ENCODE data around the gene LRRC17. TPM values are rescaled to one million over a fixed set of nuclear protein-coding genes. Genes with fewer than 3 reads are reported as not detected.

LRRC17 gene
- total and polyA plus RNA-seq, 9 of the 15 experiments (the other 6 are each of a cell fraction or from before 2014, with no cell fraction given): 0.03 to 0.18 (median 0.12) TPM; not detected in 5

DNA sequence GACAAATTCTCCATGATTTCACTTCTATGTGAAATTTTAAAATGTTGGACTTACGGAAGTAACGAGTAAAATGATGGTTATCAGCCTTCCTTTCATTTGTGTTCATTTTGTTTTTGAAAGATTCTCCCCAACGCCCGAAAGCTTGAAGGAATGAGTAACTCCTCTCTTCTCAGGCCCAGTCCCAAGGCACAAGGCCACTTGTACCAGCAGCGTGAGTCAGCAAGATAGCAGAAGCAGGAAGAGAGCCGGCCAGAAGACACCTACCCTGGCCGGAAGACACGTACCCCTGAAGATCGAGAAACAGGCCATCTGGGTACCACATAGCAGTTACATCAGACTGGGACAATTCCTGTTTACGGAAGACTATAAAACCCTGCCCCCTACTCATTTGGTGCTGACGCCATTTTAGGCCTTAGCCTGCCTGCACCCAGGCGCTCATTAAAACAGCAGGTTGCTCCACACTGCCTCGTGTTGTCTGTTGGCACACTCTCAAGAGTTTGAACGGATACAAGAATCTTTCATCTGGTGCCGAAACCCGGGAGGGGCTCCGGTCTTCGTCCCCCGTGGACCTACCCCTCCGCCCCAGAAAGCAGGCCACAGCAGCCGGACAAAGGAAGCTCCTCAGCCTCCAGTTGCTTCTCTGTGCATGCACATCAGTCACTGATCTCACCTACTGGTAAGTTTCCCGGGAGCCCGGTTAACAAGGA is 60.4 kb downstream of the LRRC17 start (continued):
- TF ChIP-seq, protein P1, sequence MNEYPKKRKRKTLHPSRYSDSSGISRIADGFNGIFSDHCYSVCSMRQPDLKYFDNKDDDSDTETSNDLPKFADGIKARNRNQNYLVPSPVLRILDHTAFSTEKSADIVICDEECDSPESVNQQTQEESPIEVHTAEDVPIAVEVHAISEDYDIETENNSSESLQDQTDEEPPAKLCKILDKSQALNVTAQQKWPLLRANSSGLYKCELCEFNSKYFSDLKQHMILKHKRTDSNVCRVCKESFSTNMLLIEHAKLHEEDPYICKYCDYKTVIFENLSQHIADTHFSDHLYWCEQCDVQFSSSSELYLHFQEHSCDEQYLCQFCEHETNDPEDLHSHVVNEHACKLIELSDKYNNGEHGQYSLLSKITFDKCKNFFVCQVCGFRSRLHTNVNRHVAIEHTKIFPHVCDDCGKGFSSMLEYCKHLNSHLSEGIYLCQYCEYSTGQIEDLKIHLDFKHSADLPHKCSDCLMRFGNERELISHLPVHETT (CRISPR knock-in tag; conservative IDR thresholded peaks at IDR 0.05 in 1 of 2, IDR thresholded peaks at IDR 0.05 in 1 of 2): peak in 1 of 2 experiments; percentile 84; a peak in 2 of 4 replicates
- no peak for TF ChIP-seq HNRNPK (IDR thresholded peaks at IDR 0.05; ENCODE audit: low read depth, low read length, poor library complexity, severe bottlenecking)
- peak; percentile 91 for TF ChIP-seq POLR2AphosphoS5 (IDR thresholded peaks at IDR 0.05; ENCODE audit: control insufficient read depth, insufficient read depth, low read depth, low read length)
- TF ChIP-seq, protein P2, sequence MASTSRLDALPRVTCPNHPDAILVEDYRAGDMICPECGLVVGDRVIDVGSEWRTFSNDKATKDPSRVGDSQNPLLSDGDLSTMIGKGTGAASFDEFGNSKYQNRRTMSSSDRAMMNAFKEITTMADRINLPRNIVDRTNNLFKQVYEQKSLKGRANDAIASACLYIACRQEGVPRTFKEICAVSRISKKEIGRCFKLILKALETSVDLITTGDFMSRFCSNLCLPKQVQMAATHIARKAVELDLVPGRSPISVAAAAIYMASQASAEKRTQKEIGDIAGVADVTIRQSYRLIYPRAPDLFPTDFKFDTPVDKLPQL (IDR thresholded peaks at IDR 0.05; ENCODE audit: extremely low read depth, insufficient read length): no peak
- peak; percentile 92 for TF ChIP-seq NFE2L1 (tag; IDR thresholded peaks at IDR 0.05; ENCODE audit: borderline replicate concordance, low read depth)
- TF ChIP-seq, protein P3, sequence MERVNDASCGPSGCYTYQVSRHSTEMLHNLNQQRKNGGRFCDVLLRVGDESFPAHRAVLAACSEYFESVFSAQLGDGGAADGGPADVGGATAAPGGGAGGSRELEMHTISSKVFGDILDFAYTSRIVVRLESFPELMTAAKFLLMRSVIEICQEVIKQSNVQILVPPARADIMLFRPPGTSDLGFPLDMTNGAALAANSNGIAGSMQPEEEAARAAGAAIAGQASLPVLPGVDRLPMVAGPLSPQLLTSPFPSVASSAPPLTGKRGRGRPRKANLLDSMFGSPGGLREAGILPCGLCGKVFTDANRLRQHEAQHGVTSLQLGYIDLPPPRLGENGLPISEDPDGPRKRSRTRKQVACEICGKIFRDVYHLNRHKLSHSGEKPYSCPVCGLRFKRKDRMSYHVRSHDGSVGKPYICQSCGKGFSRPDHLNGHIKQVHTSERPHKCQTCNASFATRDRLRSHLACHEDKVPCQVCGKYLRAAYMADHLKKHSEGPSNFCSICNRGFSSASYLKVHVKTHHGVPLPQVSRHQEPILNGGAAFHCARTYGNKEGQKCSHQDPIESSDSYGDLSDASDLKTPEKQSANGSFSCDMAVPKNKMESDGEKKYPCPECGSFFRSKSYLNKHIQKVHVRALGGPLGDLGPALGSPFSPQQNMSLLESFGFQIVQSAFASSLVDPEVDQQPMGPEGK (CRISPR knock-in tag; IDR thresholded peaks at IDR 0.05; ENCODE audit: borderline replicate concordance): no peak
- TF ChIP-seq CEBPB (tag; IDR thresholded peaks at IDR 0.05): peak; percentile 73
- TF ChIP-seq, protein P4, sequence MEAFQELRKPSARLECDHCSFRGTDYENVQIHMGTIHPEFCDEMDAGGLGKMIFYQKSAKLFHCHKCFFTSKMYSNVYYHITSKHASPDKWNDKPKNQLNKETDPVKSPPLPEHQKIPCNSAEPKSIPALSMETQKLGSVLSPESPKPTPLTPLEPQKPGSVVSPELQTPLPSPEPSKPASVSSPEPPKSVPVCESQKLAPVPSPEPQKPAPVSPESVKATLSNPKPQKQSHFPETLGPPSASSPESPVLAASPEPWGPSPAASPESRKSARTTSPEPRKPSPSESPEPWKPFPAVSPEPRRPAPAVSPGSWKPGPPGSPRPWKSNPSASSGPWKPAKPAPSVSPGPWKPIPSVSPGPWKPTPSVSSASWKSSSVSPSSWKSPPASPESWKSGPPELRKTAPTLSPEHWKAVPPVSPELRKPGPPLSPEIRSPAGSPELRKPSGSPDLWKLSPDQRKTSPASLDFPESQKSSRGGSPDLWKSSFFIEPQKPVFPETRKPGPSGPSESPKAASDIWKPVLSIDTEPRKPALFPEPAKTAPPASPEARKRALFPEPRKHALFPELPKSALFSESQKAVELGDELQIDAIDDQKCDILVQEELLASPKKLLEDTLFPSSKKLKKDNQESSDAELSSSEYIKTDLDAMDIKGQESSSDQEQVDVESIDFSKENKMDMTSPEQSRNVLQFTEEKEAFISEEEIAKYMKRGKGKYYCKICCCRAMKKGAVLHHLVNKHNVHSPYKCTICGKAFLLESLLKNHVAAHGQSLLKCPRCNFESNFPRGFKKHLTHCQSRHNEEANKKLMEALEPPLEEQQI (IDR thresholded peaks at IDR 0.05): peak; percentile 88
- peak; percentile 67; the same call in 1 of the 2 replicates for TF ChIP-seq ZNF766 (CRISPR knock-in tag; conservative IDR thresholded peaks at IDR 0.05)
- TF ChIP-seq ZNF507 (tag; conservative IDR thresholded peaks at IDR 0.05): no peak
- TF ChIP-seq TAF7 (tag; IDR thresholded peaks at IDR 0.05): peak; percentile 60
- TF ChIP-seq RBM34 (IDR thresholded peaks at IDR 0.05; ENCODE audit: borderline replicate concordance, insufficient read depth, low read length): no peak
- TF ChIP-seq ZNF23 (CRISPR knock-in tag; IDR thresholded peaks at IDR 0.05): no peak
- no peak for TF ChIP-seq COPS2 (conservative IDR thresholded peaks at IDR 0.05)
- no peak for TF ChIP-seq MCM3 (IDR thresholded peaks at IDR 0.05)
- no peak for TF ChIP-seq RBM15 (IDR thresholded peaks at IDR 0.05; ENCODE audit: insufficient read depth, low read length)
- peak; percentile 58; the same call in 1 of the 2 replicates for TF ChIP-seq ZNF431 (CRISPR knock-in tag; IDR thresholded peaks at IDR 0.05)
- TF ChIP-seq MAFF (IDR thresholded peaks at IDR 0.05; ENCODE audit: low read length): peak; percentile 96
- TF ChIP-seq KDM1A (IDR thresholded peaks at IDR 0.05): peak; percentile 58 to 63; a peak in 3 of 4 replicates
- 0 out of 2 replicates have a peak, but pooled peaks have one; percentile 55 for TF ChIP-seq ZBTB1 (CRISPR knock-in tag; IDR thresholded peaks at IDR 0.05; ENCODE audit: borderline replicate concordance, low read depth)
- no peak for TF ChIP-seq XRCC3 (IDR thresholded peaks at IDR 0.05)
